GM12875 (cell line): ENCODE data around the gene POLG2.

Experiments
- H3K4me3 ChIP-seq: one replicate; pipeline ENCODE4 v1.5.1; 2011; ENCODE audit warnings: low read depth, low read length, control low read depth
- TF ChIP-seq, protein P1 (sequence below): IDR thresholded peaks from 2 replicates; pipeline ENCODE4 v1.5.1; 2011; ENCODE audit warnings: low read depth, mild to moderate bottlenecking, control low read depth, inconsistent platforms, low read length, moderate library complexity, borderline replicate concordance; ENCODE audit not compliant: insufficient read depth

The POLG2 gene

DNA sequence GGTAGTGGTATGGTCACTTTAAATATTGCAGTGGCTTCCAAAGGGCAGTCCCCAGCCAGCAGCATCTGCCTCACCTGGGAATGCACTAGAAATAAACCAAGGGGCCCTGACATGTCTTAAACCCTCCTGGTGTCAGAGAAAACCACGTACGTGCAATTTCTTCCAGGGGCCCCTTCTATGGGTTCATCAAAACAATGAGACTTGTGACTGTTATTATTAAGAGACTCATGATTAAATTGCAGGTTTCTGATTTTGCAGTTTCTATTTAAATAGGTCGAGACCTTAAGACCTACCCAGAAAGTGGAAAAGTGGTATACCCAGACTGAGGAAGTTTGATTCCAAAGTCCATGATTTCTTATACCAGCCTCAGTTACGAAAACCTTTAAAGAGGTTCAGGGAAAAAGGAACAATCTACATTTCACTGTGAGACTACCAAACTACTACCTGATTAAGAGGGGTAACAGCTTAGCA, 746 bp upstream of the POLG2 start:
- H3K4me3 ChIP-seq = no peak overlapping the region
- TF ChIP-seq, protein P1, sequence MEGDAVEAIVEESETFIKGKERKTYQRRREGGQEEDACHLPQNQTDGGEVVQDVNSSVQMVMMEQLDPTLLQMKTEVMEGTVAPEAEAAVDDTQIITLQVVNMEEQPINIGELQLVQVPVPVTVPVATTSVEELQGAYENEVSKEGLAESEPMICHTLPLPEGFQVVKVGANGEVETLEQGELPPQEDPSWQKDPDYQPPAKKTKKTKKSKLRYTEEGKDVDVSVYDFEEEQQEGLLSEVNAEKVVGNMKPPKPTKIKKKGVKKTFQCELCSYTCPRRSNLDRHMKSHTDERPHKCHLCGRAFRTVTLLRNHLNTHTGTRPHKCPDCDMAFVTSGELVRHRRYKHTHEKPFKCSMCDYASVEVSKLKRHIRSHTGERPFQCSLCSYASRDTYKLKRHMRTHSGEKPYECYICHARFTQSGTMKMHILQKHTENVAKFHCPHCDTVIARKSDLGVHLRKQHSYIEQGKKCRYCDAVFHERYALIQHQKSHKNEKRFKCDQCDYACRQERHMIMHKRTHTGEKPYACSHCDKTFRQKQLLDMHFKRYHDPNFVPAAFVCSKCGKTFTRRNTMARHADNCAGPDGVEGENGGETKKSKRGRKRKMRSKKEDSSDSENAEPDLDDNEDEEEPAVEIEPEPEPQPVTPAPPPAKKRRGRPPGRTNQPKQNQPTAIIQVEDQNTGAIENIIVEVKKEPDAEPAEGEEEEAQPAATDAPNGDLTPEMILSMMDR = no peak

DNA sequence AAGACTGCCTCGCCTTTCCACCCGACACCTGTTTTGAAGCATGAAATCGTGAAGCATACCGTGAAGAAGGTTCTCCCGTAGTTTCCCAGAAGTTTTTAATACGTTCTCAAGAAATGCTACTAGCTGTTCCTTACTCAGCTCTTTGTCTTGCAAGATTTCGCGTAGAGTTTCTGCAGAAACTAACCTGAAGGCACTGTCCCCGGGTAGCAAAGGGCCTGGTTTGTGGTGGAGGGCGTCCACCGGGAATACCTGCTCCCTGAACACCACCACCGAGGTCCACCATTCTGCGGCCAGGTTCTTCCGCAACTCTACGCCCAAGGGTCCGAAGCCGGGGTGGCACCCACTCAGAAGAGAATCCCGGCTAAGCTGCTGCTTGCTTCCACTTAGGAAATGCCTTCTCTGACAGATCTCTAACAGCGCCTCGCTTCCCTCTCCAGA, 487 bp downstream of the POLG2 start:
- TF ChIP-seq, protein P1 = no peak
- peak overlapping the region; percentile 73 for H3K4me3 ChIP-seq

DNA sequence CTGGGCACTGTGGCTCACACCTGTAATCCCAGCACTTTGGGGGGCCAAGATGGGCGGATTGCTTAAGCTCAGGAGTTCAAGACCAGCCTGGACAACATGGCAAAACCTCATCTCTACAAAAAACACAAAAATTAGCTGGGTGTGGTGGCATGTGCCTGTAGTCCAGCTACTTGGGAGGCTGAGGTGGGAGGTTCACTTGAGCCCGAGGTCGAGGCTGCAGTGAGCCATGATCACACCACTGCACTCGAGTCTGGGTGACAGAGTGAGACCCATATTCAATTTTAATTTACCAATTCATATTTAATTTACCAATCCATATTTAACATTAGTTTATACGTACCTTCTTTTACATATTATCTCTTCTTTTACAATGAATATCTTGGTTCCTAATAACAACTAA, 1.6 kb downstream of the POLG2 start:
- peak overlapping the region; percentile 11 for H3K4me3 ChIP-seq

DNA sequence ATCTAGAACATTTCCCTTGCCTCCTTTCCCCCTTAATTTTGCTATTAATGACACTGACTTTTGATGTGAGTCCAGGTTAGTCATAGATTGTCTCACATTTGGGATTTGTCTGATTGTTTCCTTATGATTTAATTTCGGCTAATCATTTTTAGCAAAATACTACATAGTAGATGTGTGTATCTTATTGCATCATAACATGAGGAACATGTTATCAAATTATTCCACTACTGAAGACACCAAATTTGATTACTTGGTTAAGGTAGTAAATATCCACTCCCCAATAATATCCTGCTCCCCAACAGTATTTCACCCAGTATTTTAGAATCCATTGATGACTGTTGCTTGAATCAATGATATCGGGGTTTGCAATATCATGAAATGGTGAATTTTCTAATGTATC, 2.7 kb downstream of the POLG2 start:
- TF ChIP-seq, protein P1 = no peak

DNA sequence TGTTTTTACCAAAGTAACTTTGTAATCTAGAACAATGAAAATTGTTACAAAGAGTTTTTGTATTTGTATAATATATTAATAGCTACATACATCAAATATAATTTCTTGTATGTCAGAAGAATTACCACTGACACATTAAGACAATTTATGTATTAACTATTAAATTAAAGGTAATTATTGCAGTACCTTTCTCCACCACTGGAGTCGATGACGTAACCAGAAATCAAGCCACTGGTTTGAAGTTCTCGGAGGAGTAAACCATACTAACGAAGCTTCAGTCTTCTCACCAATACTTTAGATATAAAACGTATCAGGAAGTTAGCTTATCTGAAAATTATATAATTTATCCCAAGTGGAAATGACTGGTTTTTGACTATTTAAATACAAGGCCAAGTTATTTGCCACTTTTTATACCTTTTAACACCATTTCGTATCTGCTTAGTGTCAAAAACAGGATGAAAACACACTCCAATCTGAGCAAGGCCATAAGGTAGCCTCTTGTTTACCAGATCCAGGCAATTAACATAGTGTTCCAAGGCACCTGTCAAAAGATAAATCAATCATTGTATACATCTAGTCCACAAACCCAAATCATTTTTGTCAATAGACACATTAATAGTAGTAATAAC, 4.3 kb downstream of the POLG2 start:
- TF ChIP-seq, protein P1 = peak; percentile 14; the same call in 1 of the 2 replicates
- H3K4me3 ChIP-seq = no peak overlapping the region

More for the DNA sequence above, 2.7 kb downstream of the POLG2 start:
- no peak overlapping the region for H3K4me3 ChIP-seq

DNA sequence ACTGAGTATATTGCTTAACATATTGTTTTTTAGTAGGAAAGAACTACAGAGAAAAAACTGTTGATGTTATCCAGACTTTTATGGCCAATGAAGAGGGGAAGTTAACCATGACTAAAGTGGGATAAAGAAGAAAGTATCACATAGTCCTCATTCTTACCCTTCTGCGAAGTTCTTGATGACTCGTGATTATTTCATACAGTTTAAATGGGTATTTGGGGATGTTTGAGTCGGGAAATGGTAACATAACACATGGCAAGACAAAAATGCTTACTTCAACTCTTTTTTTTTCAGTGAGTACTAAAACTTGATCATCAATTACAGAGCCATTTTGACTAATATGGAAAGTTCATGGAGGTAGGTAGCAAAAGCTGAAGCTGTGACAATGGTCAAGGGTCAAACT, 4.9 kb downstream of the POLG2 start:
- no peak overlapping the region for H3K4me3 ChIP-seq
- TF ChIP-seq, protein P1 = no peak

DNA sequence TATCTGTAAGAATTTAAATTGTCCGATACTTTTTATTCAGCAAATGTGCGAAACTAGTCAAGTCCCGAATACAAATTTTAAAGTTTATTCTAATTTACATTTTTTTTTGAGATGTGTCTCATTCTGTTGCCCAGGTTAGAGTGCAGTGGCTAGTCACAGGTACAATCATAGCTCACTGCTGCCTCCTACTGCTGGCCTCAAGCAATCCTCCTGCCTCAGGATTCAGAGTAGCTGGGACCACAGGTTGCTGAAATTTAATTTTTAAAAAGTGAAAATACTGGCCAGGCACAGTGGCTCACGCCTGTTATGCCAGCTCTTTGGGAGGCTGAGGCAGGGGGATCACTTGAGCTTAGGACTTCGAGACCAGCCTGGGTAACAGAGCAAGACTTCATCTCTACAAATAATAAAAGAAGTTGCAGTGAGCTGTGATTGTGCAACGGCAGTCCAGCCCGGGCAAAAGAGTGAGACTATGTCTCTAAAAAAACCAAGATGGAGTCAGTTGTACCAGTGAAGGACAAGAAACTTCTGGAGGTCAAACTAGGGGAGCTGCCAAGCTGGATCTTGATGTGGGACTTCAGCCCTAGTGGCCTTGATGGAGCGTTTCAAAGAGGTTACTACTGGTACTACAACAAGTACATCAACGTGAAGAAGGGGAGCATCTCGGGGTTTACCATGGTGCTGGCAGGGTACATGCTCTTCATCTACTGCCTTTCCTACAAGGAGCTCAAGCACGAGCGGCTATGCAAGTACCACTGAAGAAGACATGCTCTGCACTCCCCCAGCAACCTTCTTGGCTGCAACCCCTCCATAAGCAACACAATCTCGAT, 5.6 kb downstream of the POLG2 start:
- no peak overlapping the region for H3K4me3 ChIP-seq
- TF ChIP-seq, protein P1 = peak; percentile 65; the same call in 1 of the 2 replicates
